Prostate gland (tissue), 2 donors: ENCODE results near the gene CDC34. TPM values are rescaled to one million over a fixed set of nuclear protein-coding genes. Genes with fewer than 3 reads are reported as not detected.

Experiments
- DNase-seq: peaks from one replicate; pipeline ENCODE4 v3.0.0-alpha.2; 2019; ENCODE audit warnings: low spot score
- H3K27ac ChIP-seq, 2 donors: fragments of 200-600 bp; sonication (generic); 2 replicates each; pipeline ENCODE4 v1.5.1; 2017 to 2019
- H3K27me3 ChIP-seq: fragments of 200-600 bp; sonication (generic); replicated peaks from 2 replicates; pipeline ENCODE4 v1.5.1; 2019; ENCODE audit not compliant: insufficient read depth
- H3K36me3 ChIP-seq, 2 donors: fragments of 200-600 bp; sonication (generic); 1 replicate in 1 of 2; 2 replicates in 1 of 2; pipeline versions ENCODE4 v1.5.1 to v1.8.1; 2017 to 2019
- H3K4me1 ChIP-seq: fragments of 200-600 bp; sonication (generic); replicated peaks from 2 replicates; pipeline ENCODE4 v1.5.1; 2019
- H3K4me3 ChIP-seq, 2 donors: fragments of 200-600 bp; sonication (generic); 2 replicates each; pipeline ENCODE4 v1.5.1; 2017 to 2019
- H3K9me3 ChIP-seq: fragments of 200-600 bp; sonication (generic); 2 replicates; pipeline ENCODE4 v1.5.1; 2017
- POLR2A ChIP-seq: fragments of 450-650 bp; IDR thresholded peaks from one replicate; pipeline ENCODE4 v1.6.1; 2016; ENCODE audit warnings: antibody characterized with exemption, mild to moderate bottlenecking
- POLR2AphosphoS5 ChIP-seq: sonication (generic); formaldehyde crosslinking; IDR thresholded peaks from one replicate; pipeline ENCODE4 v1.6.1; 2017; ENCODE audit warnings: antibody characterized with exemption
- WGBS: methylation state at CpG from one replicate; pipeline ENCODE4 v1.1.5; 2018; 5-methylcytosine and 5-hydroxymethylcytosine counted together
- intact Hi-C: fragments of 100-400 bp; cut with DNase I; formaldehyde crosslinking; loops from one replicate; pipeline ENCODE4 v1.14.2; 2022
- total RNA-seq, 2 donors: library from RNA; depleted of rRNA; stranded (reverse); fragments of >200 nt; gene quantifications; one replicate each; pipeline ENCODE4 v1.1.0, GENCODE V29; 2016
- TF ChIP-seq, protein P1 (sequence below), 4 experiments: fragments of 200-600 bp in 2 of 4; fragments of 450-650 bp in 2 of 4; sonication (generic) in 2 of 4; IDR thresholded peaks; 1 replicate in 3 of 4; 2 replicates in 1 of 4; pipeline ENCODE4 v1.5.1; 2016 to 2019; ENCODE audit warnings: antibody characterized with exemption in 4 of 4, mild to moderate bottlenecking in 2 of 4, moderate library complexity in 2 of 4

The CDC34 gene
- total RNA-seq, 2 donors from 2014 or later, result 93.4 to 159 TPM

DNA sequence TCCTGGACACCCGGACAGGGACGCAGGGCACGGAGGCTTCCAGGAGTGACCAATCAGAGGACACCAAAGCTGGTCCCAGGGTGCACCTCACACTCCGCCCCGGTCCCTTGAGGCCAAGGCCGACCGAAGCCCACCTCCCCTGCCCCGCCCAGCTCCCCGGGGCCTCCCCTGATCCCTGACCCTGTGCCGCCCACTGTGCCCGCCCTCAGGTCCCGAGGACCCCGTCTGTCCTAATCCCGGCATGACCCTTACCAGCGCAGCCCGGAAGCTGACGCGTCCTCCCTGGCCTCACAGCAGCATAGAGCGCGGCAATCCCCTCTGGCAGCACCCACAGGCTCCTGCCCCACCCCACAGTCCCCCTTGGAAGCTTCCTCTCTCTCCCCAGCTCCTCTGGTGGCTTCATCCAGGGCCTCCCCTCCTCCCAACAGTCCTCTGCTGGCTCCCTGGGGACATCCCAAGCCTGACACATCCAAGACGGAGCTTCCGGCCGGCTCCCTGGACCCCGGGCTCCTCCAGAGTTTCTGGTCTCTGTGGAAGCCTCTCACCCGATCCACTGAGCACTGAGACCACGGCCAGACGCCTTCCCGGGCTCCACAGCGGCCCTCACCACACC, 7.4 kb upstream of the CDC34 start:
- no peak for DNase-seq
- Histone ChIP-seq H3K4me1 (no peaks in the 10 kb centered on the region), H3K27ac (no peak overlapping the region), H3K4me3 (no peak overlapping the region), H3K9me3 (no peaks in the 10 kb centered on the region), H3K27me3 (no peaks in the 10 kb centered on the region), H3K36me3 (no peaks in the 10 kb centered on the region)
- 57% methylated on average over 27 of the region's 29 CpGs for whole genome bisulfite sequencing
- intact Hi-C loops, result no loop called here
- TF ChIP-seq, protein P1, sequence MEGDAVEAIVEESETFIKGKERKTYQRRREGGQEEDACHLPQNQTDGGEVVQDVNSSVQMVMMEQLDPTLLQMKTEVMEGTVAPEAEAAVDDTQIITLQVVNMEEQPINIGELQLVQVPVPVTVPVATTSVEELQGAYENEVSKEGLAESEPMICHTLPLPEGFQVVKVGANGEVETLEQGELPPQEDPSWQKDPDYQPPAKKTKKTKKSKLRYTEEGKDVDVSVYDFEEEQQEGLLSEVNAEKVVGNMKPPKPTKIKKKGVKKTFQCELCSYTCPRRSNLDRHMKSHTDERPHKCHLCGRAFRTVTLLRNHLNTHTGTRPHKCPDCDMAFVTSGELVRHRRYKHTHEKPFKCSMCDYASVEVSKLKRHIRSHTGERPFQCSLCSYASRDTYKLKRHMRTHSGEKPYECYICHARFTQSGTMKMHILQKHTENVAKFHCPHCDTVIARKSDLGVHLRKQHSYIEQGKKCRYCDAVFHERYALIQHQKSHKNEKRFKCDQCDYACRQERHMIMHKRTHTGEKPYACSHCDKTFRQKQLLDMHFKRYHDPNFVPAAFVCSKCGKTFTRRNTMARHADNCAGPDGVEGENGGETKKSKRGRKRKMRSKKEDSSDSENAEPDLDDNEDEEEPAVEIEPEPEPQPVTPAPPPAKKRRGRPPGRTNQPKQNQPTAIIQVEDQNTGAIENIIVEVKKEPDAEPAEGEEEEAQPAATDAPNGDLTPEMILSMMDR (IDR thresholded peaks at IDR 0.05), result no peak
- TF ChIP-seq POLR2AphosphoS5, result no peak
- no peak for TF ChIP-seq POLR2A

DNA sequence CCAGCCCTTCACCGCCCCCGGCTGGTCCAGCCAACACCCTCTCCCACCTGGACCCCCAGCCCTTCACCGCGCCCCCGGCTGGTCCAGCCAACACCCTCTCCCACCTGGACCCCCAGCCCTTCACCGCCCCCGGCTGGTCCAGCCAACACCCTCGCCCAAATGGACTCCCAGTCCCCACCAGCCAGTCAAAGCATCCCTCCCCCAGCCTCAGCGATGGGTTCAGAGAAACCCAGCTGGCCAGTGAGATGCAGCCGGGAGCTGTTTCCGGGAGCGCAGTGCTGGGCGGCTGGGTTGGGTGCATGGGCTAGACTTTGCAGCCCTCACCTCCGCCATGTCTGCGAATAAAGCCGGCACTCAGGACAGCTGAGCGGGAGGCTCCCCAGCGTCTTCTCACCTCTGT, 6.5 kb upstream of the CDC34 start:
- Histone ChIP-seq H3K36me3 (no peaks in the 10 kb centered on the region), H3K27me3 (no peaks in the 10 kb centered on the region), H3K9me3 (no peaks in the 10 kb centered on the region), H3K4me1 (no peaks in the 10 kb centered on the region), H3K27ac (no peak overlapping the region), H3K4me3 (no peak overlapping the region)
- intact Hi-C loops, result no loop called here
- WGBS, result 63% methylated on average over 10 of the region's 18 CpGs
- no peak for TF ChIP-seq POLR2AphosphoS5
- TF ChIP-seq POLR2A, result no peak
- TF ChIP-seq, protein P1 (IDR thresholded peaks at IDR 0.05), result no peak
- no peak for DNase-seq

DNA sequence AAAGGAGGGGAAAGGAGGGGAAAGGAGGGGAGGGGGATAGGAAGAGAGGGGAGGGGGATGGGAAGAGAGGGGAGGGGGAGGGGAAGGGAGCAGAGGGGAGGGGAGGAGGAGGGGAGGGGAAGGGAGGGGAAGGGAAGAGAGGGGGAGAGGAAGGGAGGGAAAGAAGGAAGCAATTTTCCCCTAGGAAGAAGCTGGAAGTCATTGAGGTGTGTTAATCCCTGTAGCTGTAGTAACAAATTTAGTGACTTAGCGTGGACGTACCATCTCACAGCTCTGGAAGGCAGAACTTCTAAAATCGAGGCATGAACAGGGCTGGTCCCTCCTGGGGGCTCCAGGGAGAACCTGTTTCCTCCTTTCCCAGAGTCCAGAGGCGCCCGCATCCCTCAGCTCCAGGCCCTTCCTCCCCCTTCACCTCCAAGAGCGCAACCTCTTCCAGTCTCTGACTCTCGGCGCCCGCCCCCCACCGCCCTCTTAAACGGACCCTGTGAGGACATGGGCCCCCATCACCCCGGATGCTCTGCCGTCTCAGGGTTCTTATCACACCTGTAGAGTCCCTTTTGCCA, 5.6 kb upstream of the CDC34 start:
- Histone ChIP-seq H3K27me3 (no peaks in the 10 kb centered on the region), H3K4me3 (no peak overlapping the region), H3K4me1 (no peaks in the 10 kb centered on the region), H3K9me3 (no peaks in the 10 kb centered on the region), H3K27ac (no peak overlapping the region), H3K36me3 (no peaks in the 10 kb centered on the region)
- intact Hi-C loops, result no loop called here
- 49% methylated on average over 13 of the region's 13 CpGs for WGBS
- DNase-seq, result no peak
- TF ChIP-seq POLR2AphosphoS5 (no peak), POLR2A (no peak)
- TF ChIP-seq, protein P1 (IDR thresholded peaks at IDR 0.05), result no peak

DNA sequence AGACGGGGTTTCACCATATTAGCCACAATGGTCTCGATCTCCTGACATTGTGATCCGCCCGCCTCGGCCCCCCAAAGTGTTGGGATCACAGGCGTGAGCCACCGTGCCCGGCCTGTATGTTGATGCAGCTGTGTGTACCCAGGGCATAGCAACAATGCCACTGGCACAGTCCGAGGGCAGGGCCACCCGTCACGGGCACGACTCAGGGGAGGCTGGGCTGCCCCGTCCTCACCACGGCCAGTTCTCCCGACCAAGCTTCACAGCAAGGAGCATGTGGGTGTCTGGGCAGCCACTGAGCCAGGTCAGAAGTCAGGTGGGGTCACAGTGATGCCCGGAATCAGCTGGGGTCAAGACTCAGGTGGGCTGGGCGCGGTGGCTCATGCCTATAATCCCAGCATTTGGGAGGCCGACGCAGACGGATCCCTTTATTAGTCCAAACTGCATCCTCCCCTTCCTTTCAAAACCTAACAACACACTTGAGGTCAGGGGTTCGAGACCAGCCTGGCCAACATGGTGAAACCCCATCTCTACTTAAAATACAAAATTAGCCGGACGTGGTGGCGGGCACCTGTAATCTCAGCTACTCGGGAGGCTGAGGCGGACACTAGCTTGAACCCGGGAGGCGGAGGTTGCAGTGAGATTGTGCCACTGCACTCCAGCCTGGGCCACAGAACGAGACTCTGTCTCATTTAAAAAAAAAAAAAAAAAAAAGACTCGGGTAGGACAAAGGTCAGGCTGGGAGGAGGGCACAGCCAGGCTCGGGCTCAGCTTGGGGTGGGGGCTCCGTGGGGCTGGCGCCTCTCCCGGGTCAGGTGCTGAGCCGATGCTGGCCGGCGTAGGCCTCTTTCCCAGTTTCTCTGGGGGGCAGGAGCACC, 1.2 kb upstream of the CDC34 start:
- no peaks in the 10 kb centered on the region for H3K9me3 ChIP-seq
- intact Hi-C loops, result loop anchor here (5.0 kb wide), 1 partner anchor 42 kb away; the partner anchor contains the start of gene BSG

More for the DNA sequence above, 1.2 kb upstream of the CDC34 start:
- H3K4me1 ChIP-seq, result peaks cover 9% of the 10 kb centered on the region
- no peaks in the 10 kb centered on the region for H3K27me3 ChIP-seq
- peak overlapping the region; percentile 91 to 96 for H3K27ac ChIP-seq
- no peak for DNase-seq
- peak overlapping the region; percentile 82 to 98 for H3K4me3 ChIP-seq
- H3K36me3 ChIP-seq, result no peaks in the 10 kb centered on the region
- 66% methylated on average over 38 of the region's 38 CpGs for WGBS
- TF ChIP-seq POLR2AphosphoS5, result no peak
- TF ChIP-seq, protein P1 (IDR thresholded peaks at IDR 0.05), result no peak
- no peak for TF ChIP-seq POLR2A
